Left ventricle myocardium inferior (tissue), 1 donor: ENCODE measurements around the gene TIAM1. TPM values are rescaled to one million over a fixed set of nuclear protein-coding genes. Genes with fewer than 3 reads are reported as not detected.

ENCODE experiments used
- DNase-seq: peaks from one replicate; pipeline ENCODE4 v3.0.0-alpha.2; 2020
- H3K27ac ChIP-seq: fragments of 200-600 bp; replicated peaks from 2 replicates; pipeline ENCODE4 v1.8.0; 2021
- H3K27me3 ChIP-seq: fragments of 200-600 bp; 2 replicates; pipeline ENCODE4 v1.8.0; 2021; ENCODE audit warnings: low read depth
- H3K36me3 ChIP-seq: fragments of 200-600 bp; 2 replicates; pipeline ENCODE4 v1.8.0; 2021
- H3K4me1 ChIP-seq: fragments of 200-600 bp; 2 replicates; pipeline ENCODE4 v1.8.0; 2021
- H3K4me3 ChIP-seq: fragments of 200-600 bp; 2 replicates; pipeline ENCODE4 v1.8.0; 2021; ENCODE audit warnings: mild to moderate bottlenecking, moderate library complexity
- H3K9me3 ChIP-seq: fragments of 200-600 bp; replicated peaks from 2 replicates; pipeline ENCODE4 v1.8.0; 2021
- CTCF ChIP-seq: fragments of 200-600 bp; IDR thresholded peaks from 2 replicates; pipeline ENCODE4 v1.8.0; 2021; ENCODE audit warnings: antibody characterized with exemption, mild to moderate bottlenecking, borderline replicate concordance
- intact Hi-C: fragments of 100-400 bp; cut with micrococcal nuclease; formaldehyde crosslinking; loops from one replicate; pipeline ENCODE4 v1.11.0; 2022
- total RNA-seq: library from RNA; stranded (reverse); fragmentation: NEBNext Ultra II Directional; extraction: Animal tissue kit (Norgen Biotek cat#: 25700); gene quantifications from one replicate; pipeline ENCODE4 v1.2.1, GENCODE V29; 2021
- donor health status: DM: no; HTN: yes; CAD: no; lungs with severe emphysema.

Gene TIAM1
- total RNA-seq, 1 donor from 2014 or later, result 1.8 TPM

GRCh38 chr21:31161157-31161556, 182.9 kb downstream of the TIAM1 start:
- Histone ChIP-seq H3K27ac (no peak overlapping the region), H3K9me3 (peaks cover 19% of the 10 kb centered on the region), H3K27me3 (peaks cover 45% of the 10 kb centered on the region), H3K4me1 (peaks cover 4% of the 10 kb centered on the region), H3K36me3 (no peaks in the 10 kb centered on the region), H3K4me3 (no peak overlapping the region)
- no peak for TF ChIP-seq CTCF
- intact Hi-C loops, result no loop called here
- no peak for DNase-seq

- Histone ChIP-seq H3K27ac (no peak overlapping the region), H3K9me3 (peaks cover 28% of the 10 kb centered on the region), H3K36me3 (no peaks in the 10 kb centered on the region), H3K4me1 (peaks cover 4% of the 10 kb centered on the region), H3K4me3 (no peak overlapping the region), H3K27me3 (peaks cover 45% of the 10 kb centered on the region)
- no peak for TF ChIP-seq CTCF
- no peak for DNase-seq
- intact Hi-C loops, result no loop called here
Measured at GRCh38 chr21:31159808-31160207, 184.3 kb downstream of the TIAM1 start.

GRCh38 chr21:31158789-31159581, 185.1 kb downstream of the TIAM1 start:
- Histone ChIP-seq H3K4me3 (no peak overlapping the region), H3K36me3 (no peaks in the 10 kb centered on the region), H3K27me3 (peaks cover 45% of the 10 kb centered on the region), H3K4me1 (peaks cover 4% of the 10 kb centered on the region), H3K9me3 (peaks cover 28% of the 10 kb centered on the region), H3K27ac (no peak overlapping the region)
- DNase-seq, result no peak
- intact Hi-C loops, result no loop called here
- TF ChIP-seq CTCF, result no peak

- H3K4me3 ChIP-seq, result no peak overlapping the region
- H3K4me1 ChIP-seq, result peaks cover 4% of the 10 kb centered on the region
- peaks cover 45% of the 10 kb centered on the region for H3K27me3 ChIP-seq
- peaks cover 28% of the 10 kb centered on the region for H3K9me3 ChIP-seq
- TF ChIP-seq CTCF, result no peak
- intact Hi-C loops, result no loop called here
- H3K36me3 ChIP-seq, result no peaks in the 10 kb centered on the region
- no peak overlapping the region for H3K27ac ChIP-seq
- no peak for DNase-seq
Measured at GRCh38 chr21:31157756-31158155, 186.3 kb downstream of the TIAM1 start.

- H3K4me3 ChIP-seq, result no peak overlapping the region
- intact Hi-C loops, result no loop called here
- no peak for DNase-seq
- peaks cover 39% of the 10 kb centered on the region for H3K27me3 ChIP-seq
- H3K9me3 ChIP-seq, result peaks cover 28% of the 10 kb centered on the region
- TF ChIP-seq CTCF, result no peak
- no peaks in the 10 kb centered on the region for H3K36me3 ChIP-seq
- no peak overlapping the region for H3K27ac ChIP-seq
- H3K4me1 ChIP-seq, result peaks cover 4% of the 10 kb centered on the region
Measured at GRCh38 chr21:31156662-31157061, 187.4 kb downstream of the TIAM1 start.
